ENCODE results near the gene ADCY9. TPM values are rescaled to one million over a fixed set of nuclear protein-coding genes. Genes with fewer than 3 reads are reported as not detected.

Gene ADCY9
- total RNA-seq, 4 donors from 2014 or later = 19.0 to 32.7 (median 29.6) TPM

DNA sequence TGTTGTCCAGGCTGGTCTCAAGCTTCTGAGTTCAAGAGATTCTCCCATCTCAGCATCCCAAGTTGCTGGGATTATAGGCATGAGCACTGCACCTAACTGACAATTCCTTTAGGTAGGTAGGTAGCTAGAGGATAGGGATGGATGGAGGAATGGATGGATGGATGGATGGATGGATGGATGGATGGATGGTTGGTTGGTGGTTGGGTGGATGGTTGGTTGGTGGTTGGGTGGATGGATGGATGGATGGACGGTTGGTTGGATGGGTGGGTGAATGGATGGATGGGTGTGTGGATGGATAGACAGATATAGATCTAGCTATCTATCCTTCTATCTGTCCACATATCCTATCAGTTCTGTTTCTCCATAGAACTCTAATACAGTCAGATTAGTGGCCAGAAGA lies 19.3 kb upstream of the ADCY9 start:
- TF ChIP-seq, protein P1, sequence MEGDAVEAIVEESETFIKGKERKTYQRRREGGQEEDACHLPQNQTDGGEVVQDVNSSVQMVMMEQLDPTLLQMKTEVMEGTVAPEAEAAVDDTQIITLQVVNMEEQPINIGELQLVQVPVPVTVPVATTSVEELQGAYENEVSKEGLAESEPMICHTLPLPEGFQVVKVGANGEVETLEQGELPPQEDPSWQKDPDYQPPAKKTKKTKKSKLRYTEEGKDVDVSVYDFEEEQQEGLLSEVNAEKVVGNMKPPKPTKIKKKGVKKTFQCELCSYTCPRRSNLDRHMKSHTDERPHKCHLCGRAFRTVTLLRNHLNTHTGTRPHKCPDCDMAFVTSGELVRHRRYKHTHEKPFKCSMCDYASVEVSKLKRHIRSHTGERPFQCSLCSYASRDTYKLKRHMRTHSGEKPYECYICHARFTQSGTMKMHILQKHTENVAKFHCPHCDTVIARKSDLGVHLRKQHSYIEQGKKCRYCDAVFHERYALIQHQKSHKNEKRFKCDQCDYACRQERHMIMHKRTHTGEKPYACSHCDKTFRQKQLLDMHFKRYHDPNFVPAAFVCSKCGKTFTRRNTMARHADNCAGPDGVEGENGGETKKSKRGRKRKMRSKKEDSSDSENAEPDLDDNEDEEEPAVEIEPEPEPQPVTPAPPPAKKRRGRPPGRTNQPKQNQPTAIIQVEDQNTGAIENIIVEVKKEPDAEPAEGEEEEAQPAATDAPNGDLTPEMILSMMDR (IDR thresholded peaks at IDR 0.05) = no peak
- TF ChIP-seq EP300 (IDR thresholded peaks at IDR 0.05) (no peak), POLR2A (IDR thresholded peaks at IDR 0.05) (no peak)
- Histone ChIP-seq H3K27ac (no peak overlapping the region), H3K4me1 (no peaks in the 10 kb centered on the region), H3K9me3 (no peaks in the 10 kb centered on the region), H3K27me3 (peaks cover 0 to 11% of the 10 kb centered on the region in 2 donors), H3K36me3 (no peaks in the 10 kb centered on the region), H3K4me3 (no peak overlapping the region)
- 94% methylated on average over 1 of the region's 1 CpG for WGBS, 2 donors
- DNase-seq (ENCODE audit: low spot score in 2 of 2) = no peak

DNA sequence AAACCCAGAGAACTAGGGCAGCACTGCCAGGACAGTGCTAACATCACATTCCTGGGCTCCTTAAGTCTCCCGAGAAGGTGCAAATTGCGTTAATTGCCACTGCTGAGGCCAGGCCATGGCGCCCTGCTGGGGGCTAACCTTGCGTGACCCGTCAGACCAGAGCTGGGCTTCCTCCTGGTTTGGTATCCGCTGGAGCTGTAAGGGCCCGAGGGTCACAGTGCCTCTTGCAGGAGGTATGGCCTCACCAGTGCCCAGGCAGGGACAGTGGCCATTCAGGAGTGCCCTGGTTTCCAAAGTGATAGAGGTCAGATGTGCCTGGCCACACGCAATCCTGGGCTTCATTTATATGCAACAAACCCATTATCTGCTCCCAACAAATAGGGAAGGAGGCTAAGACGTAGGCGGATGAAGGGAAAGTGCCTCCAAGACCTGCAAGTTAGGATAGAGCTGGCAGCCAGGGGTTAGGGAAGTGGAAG lies 17.7 kb upstream of the ADCY9 start:
- Histone ChIP-seq H3K9me3 (no peaks in the 10 kb centered on the region), H3K36me3 (no peaks in the 10 kb centered on the region), H3K4me3 (no peak overlapping the region), H3K27ac (no peak overlapping the region), H3K4me1 (no peaks in the 10 kb centered on the region), H3K27me3 (peaks cover 0 to 15% of the 10 kb centered on the region in 2 donors)
- no peak for DNase-seq (ENCODE audit: low spot score in 2 of 2)
- TF ChIP-seq POLR2A (IDR thresholded peaks at IDR 0.05) (no peak), EP300 (IDR thresholded peaks at IDR 0.05) (no peak)
- TF ChIP-seq, protein P1 (IDR thresholded peaks at IDR 0.05) = no peak
- WGBS, 2 donors = 71 to 80% methylated on average over 4 to 10 of the region's 10 CpGs

GRCh38 chr16:4131621-4132020 lies 15.4 kb upstream of the ADCY9 start:
- 55 to 69% methylated on average over 11 to 13 of the region's 13 CpGs for WGBS, 2 donors
- H3K27ac ChIP-seq = no peak overlapping the region
- H3K36me3 ChIP-seq = no peaks in the 10 kb centered on the region
- no peaks in the 10 kb centered on the region for H3K4me1 ChIP-seq
- H3K9me3 ChIP-seq = no peaks in the 10 kb centered on the region
- H3K4me3 ChIP-seq = no peak overlapping the region
- peaks cover 0 to 15% of the 10 kb centered on the region in 2 donors for H3K27me3 ChIP-seq
- TF ChIP-seq, protein P1 (IDR thresholded peaks at IDR 0.05) = no peak
- TF ChIP-seq EP300 (IDR thresholded peaks at IDR 0.05) (no peak), POLR2A (IDR thresholded peaks at IDR 0.05) (no peak)
- no peak for DNase-seq (ENCODE audit: low spot score in 2 of 2)

DNA sequence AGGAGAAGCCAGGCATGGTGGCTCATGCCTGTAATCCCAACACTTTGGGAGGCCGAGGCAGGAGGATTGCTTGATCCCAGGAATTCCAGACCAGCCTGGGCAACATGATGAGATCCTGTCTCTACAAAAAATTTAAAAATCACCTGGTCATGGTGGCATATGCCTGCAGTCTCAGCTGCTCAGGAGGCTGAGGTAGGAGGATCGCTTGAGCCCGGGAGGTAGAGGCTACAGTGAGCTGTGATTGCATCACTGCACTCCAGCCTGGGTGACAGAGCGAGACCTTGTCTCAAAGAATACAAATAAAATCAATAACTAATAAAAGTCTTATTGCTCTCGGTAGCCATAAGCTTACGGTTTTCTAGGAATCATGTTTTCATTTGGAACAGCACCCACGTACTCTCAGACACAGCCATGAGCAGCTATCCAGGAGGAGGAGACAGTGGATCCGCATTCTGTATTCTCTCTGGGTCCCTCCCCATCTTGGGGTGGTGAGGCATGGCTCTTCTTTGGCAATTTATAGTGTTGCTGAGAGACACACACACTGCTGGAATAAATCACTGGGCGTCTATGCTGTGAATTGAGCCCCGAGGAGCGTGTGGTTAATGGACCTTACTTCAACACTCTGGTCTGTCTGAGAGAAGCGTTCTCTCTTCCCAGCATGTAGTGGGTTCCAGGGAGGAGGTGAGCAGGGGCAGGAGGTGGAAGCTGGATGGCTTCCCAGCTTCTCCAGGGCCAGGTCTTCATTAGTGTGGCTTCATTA lies 8.5 kb upstream of the ADCY9 start:
- Histone ChIP-seq H3K4me1 (no peaks in the 10 kb centered on the region), H3K4me3 (no peak overlapping the region), H3K36me3 (no peaks in the 10 kb centered on the region), H3K27me3 (no peaks in the 10 kb centered on the region), H3K27ac (no peak overlapping the region), H3K9me3 (no peaks in the 10 kb centered on the region)
- DNase-seq (ENCODE audit: low spot score in 2 of 2) = no peak
- TF ChIP-seq POLR2A (IDR thresholded peaks at IDR 0.05) (no peak), EP300 (IDR thresholded peaks at IDR 0.05) (no peak)
- TF ChIP-seq, protein P1 (IDR thresholded peaks at IDR 0.05) = no peak
- WGBS, 2 donors = 76 to 80% methylated on average over 12 of the region's 12 CpGs

- no peak overlapping the region for H3K27ac ChIP-seq
- no peaks in the 10 kb centered on the region for H3K27me3 ChIP-seq
- no peak overlapping the region for H3K4me3 ChIP-seq
- TF ChIP-seq, protein P1 (IDR thresholded peaks at IDR 0.05) = no peak
- no peak for TF ChIP-seq POLR2A (IDR thresholded peaks at IDR 0.05)
- TF ChIP-seq EP300 (IDR thresholded peaks at IDR 0.05) = no peak
- 73 to 75% methylated on average over 16 of the region's 16 CpGs for WGBS, 2 donors
- no peaks in the 10 kb centered on the region for H3K9me3 ChIP-seq
- H3K4me1 ChIP-seq = no peaks in the 10 kb centered on the region
- H3K36me3 ChIP-seq = no peaks in the 10 kb centered on the region
- DNase-seq (ENCODE audit: low spot score in 2 of 2) = no peak
Observed at GRCh38 chr16:4123616-4124300, 7.5 kb upstream of the ADCY9 start.

All from tibial nerve (tissue), 4 donors.